Stimulated activated CD4-positive, alpha-beta T cell treated with anti-CD3 and anti-CD28 coated beads, TNF-alpha, amount 100 ng/mL, for 1 hour (primary cell): ENCODE measurements around the gene LRRC4C.
"Not testable (repeated sequence)": the region's sequence is repeated elsewhere in the genome, so short reads cannot be mapped to it uniquely, and the experiment has no call there.

ENCODE experiments used
- DNase-seq, 3 donors: peaks; one replicate each; pipeline ENCODE4 v3.0.0-alpha.2; 2020; ENCODE audit warnings: low read depth in 3 of 3, low spot score in 1 of 3

The LRRC4C gene

DNA sequence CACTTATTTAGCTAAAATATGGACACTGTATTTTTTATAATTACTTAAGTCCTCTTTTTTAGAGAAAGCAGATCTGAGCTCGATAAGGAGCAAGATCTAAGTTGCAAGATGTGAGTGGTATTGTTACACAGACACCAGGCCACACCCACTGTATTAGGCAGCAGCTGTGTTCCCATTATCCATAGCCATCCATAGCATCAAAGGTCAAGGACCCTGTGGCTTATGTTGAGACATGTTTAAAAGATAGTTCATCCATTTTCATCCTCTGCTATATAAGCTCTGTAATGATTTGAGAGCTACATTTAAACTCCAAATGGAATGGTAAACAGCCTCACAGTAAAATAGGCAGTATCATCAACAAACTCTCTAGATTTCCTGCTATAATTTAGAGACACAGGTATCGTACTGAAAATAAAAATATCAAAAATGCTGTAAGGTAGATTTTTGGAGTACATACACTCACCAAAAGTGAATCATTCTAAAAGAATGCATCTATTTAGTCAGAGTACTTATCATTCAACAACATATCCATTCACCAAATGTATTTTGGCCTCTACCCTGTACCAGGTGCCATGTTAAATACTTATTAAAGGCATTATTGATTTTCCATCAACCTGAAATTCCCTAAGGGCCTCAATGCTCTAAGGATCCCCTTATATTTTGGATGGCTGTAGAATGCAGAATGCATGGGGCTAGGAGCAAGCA is 574.0 kb downstream of the LRRC4C start:
- no peak for DNase-seq

DNA sequence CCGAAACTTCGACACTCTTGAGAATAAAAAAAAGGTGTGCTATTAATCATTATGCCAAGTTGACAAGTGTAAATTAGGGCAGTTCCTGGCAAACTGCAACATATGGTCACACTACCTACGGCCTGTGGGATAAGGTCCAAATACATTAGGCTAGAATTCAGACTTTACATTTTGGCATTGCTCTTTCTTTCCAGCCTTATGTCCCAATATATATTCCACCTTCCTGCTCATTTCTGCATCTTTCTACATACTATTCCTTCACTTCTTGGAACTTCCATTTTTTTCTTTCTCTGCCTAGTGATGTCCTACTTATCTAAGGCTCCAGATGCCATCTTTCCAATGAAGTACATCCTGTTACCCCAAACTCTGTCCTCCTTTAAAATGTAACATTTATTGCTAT is 577.2 kb downstream of the LRRC4C start:
- no peak for DNase-seq

DNA sequence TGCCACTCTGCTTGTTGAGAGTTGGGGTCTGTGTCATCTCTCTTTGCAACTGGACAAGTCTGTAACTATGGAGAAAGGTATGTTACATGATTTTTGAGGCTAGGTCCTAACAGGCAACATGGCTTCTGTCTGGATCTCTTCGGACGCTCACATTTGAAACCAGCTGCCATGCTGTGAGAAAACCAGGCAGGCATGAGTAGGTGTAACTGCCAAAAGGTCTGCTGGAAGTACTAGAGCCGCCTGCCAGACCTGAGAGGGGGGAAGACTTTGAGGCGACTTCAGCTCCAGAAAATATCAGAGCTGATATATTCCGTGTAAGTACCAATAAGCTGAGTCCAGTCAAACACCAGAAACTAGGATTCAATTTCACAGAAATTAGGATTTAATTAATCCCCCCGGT is 579.5 kb downstream of the LRRC4C start:
- no peak for DNase-seq

DNA sequence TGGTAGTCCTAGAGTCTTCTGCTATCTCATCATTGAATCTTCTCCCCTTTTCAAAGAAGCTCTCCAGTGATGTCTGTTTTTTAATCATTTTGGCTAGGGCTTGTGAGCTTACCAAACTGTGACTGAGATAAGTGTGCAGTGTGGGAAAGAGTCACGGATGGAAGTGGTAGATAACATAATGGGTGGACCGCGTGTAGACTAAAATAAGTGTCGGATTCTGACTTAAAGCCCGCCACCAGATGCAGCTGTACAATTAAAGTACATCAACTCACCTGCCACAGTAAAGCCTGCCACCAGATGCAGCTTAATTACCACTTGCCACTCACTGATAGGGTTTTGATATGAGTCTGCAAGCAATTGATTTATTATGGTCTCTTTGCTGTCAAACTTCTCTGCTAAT is 581.5 kb downstream of the LRRC4C start:
- DNase-seq, result no peak

DNA sequence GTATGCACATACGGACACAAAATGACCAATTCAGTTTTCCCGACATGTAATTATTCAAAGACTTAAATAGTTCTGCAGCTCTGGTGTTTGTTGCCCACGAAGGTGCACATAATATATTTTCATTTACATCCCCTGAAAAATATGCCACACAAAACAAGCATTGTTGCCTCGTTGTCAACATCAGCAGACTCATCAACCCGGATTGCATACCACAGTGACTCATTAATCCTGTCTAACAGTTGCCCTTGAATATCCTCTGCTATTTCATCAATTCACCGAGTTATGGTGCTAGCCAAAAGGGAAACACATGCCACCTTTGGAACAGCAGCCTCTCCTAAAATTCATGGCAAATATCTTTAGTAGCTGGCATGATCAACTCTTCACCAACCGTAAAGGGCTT is 582.2 kb downstream of the LRRC4C start:
- DNase-seq, result no peak

DNA sequence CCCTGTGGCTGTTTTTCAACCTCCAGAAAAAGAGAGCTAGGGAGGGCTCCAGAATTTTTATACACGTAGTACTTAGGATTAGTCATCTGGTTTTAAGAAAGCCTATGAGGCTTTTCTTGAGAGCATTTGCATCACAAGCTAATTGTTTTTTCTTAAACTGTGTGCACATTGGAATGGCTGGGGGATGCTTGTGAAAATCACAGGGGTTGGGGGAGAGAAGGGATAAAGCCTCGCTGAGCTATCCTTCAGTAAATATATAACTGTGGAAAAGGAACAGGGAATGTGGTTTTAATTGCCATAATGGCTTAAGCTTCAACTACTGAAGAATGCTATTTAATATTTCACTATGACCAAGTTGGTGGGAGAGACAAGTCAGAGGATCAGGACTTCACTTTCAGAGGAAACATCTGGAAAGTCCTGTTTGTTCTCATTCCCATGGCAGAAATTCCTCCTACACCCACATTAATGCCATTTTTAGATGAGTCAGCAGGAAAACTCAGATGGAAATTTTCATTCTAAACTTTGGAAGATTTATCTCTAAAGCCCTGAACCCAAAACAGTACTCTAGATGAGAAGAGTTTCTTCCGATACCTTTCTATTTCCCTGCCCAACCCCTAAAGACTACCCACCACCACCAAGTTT is 591.3 kb downstream of the LRRC4C start:
- DNase-seq, result no peak

DNA sequence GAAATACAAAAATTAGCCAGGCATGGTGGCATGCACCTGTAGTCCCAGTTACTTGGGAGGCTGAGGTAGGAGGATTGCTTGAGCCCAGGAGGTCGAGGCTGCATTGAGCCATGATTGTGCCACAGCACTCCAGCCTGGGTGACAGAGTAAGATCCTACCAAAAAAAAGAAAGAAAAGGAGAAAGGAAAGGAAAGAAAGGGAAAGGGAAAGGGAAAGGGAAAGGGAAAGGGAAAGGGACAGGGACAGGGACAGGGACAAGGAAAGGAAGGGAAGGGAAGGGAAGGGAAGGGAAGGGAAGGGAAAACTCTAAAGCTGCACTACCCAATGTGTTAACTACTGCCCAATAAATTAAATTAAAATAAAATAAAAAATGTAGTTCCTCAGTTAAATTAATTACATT is 601.7 kb downstream of the LRRC4C start:
- not testable (repeated sequence) for DNase-seq

DNA sequence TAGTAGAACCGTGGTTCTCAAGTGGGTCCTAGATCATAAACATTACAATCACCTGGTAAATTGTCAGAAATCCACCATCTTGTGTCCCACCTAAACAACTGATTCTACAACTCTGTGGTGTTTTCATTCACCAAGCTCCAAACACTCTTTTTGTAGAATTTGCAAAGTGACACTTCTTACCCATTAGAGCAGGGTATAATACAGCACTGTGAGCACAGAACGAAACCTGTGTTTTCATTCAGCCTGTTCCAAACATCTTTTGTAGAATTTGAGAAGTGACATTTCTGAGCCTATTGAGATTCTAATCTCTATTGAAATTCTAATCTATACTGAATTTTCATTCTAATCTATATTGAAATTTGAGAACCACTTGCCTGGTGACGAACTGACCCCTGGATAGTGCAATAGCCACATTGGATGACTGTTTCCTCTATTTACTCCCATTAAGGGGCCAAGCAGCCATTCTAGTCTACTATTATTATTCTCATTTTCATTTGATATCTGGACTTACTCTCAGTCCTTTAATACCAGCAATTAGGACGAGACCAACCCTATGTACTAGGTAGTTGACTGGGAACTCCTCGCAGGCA is 616.6 kb downstream of the LRRC4C start:
- no peak for DNase-seq

DNA sequence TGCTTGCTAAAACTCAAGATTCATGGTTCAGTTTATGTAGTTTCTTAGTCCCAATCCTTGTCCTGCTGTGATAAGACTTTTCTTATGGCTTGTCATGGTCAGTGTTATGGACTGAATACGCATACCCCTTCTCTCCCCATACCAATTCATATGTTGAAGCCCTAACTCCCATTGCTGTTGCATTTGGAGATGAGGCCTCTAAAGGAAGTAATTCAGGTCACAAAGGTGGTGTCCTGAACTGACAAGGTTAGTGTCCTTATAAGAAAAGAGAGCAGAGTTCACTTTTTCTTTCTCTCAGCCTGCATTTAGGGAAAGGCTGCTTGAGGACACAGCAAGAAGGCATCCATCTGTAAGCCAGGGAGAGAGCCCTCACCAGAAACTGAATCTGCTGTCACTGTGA is 618.2 kb downstream of the LRRC4C start:
- DNase-seq, result no peak

DNA sequence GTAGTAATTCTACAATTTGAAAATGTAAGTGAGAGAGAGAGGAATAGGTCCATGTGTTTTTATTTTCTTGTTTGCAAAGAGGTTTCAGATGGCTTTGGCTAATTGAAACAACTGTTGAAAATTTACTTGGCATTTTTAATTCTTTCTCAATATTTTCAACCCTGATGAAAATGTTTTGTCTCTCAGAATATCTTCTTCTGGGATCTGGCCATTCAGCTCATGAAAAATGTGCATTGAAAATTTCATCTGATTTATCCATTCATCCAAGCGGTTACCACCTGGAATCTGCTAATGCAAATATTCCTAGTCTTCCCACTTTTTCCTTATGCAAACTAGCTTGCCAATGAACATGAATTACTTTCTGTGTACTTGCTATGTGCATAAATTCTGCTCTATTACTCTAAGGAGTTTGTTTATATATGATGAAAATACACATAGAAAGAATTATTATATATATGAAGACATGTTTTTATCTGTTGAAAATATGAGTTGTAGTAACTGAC is 621.2 kb downstream of the LRRC4C start:
- DNase-seq, result no peak

DNA sequence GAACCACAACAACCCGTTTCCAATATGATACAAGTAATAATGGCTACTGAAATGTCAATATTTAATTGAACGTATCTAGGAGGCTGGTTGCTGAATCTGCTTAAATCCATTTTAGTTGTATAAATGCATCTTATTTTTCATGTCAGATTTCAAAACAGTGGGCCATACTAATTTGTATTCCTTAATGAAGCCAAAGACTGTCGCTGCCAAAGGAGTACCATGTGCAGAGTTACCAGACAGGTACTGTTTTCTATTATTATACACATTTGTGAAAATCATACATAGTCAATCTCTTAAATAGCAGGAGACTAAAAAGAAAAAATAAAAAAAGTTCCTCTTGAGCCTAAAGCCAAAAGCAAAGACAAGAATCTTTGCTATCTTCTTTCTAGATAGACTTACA is 632.3 kb downstream of the LRRC4C start:
- no peak for DNase-seq

DNA sequence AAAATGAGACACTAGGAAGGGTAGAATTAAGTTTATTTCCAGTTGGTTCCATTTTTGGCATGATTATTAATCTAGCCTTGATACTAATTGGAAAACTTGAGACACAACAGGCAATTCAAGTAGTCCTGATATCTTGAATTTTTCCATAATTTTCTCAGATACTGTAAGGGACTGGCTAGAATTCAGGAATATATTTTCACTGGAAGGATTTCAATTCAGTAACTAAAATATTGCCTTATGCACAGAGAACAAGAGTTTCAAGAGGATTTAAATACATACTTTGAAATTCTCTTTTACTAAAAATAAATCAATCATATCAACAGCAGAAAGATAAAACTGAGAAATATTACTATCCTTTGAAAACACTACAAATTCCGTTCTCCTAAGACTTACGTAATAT is 632.9 kb downstream of the LRRC4C start:
- no peak for DNase-seq

DNA sequence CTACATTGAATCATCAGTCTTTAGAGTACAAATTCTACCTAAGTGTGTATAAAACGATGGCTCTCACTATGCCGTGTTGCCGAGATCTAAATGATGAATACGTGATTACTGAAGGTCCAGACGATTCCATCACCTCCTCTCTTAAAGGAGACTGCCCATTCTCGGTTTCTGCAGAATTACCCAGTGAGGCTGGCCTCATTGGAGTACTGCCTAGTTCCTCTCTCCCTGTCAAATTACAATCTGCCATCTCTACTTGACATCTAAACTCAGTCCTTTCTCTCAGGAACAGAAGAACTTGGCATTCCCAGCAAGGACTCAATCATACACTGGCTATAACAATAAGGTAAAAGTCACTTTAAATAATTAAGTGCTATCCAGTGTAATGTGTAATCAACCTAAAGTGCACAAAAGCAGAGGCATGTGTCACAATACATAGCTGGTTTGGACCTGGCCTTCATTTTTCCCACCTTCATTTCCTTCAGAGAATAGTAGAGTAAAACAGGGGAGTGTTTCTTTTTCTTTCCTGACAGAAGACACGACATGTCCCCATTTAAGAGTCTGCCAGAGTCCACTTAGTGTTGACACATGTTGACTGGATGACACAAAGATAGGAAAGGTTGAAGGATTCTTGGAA is 634.1 kb downstream of the LRRC4C start:
- no peak for DNase-seq

DNA sequence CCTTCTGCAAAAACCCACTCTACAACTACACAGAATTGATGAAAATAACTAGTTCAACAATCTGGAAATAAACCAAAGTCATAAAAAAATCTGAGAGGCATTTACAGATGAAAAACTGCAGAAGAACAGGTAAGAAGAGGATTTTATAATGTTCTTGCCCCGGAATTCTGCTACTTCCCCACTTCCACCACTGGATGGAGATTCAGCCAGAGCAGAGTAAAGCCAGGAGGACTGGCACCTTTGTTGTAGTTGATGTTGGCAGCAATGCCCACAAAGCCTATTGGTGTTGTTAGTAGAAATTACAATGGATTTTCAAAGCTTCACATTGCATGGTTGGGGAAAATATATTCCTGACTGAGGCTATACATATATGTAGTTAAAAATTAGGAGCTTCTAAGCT is 640.2 kb downstream of the LRRC4C start:
- DNase-seq, result no peak

DNA sequence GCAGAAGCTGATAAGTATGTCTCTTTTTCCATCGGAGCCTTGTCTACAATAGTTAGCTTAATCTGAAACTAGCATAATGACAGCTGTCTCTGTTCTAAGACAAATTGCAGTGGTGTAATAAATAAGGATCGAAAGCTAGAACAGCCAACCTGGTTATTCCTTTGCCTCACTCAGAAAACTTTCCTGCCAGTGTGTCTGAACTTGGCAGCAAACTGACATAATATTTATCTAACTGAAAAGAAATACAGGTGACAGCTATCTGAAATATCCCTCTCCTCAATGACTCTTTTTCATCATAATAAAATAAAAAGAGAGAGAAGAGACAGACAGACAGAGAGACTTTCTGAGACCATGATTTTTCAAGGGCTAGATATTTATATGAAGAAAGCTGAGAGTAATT is 642.5 kb downstream of the LRRC4C start:
- DNase-seq, result no peak

DNA sequence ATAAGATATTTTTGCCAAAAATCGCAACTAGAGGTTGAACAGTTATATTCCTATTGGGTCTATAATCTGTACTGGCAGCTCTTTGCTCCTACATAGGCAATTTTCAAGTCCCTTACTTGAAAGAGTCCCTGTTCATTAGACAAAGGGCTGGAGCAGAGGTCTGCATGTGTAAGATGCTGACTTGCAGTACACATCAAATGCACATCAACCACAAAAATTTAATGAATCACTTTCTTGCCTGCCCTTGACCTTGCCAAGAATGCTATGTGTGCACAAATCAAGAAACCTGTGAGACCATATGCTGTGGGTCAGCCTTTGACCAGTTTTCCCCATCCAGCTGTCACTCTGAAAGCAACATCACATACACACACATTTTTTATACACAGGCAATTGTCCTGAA is 661.5 kb downstream of the LRRC4C start:
- DNase-seq, result no peak

DNA sequence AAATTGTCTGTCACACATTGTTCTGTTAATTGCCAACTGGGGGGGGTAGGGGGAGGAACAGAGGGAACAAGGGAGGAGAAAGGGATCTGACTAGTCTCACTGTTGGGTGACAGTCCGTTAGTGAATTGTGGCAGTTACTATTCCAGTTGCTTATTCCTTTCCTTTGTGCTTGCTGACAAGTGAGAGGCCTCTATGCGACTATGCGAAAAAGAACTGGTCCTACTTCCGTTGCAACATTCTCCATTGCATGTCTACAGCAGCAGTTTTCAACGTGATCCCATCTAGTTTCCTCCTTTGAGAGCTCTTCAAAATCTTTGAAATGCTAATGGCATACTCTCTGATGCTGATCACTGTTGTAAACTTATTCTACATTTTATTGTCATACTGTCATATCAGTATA is 672.2 kb downstream of the LRRC4C start:
- DNase-seq, result no peak

DNA sequence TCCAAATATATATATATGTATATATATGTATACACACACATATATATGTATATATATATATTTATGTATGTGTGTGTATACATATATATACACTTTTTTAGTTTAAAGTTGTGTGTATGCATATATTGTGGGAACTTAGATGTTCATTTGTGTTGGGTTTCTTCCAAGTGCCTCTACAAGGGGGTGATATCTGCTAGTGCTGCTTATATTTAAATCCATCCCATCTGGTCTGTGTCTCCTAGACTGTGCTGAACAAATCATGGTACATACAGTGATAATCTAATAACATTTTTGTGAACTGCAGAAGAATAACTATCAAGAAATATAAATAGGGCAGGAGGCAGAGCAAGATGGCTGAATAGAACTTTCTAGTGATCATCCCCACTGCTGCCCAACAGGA is 696.4 kb downstream of the LRRC4C start:
- no peak for DNase-seq

DNA sequence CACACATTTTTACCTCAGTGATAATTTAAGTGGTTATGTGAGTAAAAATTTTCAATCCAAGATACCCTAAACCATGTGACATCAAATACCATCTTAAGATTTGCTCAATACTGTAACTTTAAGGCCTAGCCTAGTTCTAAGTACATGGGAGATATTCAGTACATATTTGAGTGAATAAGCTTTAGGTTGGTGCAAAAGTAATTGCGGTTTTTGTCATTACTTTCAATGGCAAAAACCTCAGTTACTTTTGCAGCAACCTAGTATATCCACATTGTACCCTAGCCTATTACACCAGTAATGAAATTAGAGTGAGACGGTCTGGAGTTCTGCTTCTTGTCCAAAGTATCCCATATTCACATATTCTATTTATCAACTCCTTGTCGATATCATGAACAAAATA is 700.1 kb downstream of the LRRC4C start:
- DNase-seq, result no peak

DNA sequence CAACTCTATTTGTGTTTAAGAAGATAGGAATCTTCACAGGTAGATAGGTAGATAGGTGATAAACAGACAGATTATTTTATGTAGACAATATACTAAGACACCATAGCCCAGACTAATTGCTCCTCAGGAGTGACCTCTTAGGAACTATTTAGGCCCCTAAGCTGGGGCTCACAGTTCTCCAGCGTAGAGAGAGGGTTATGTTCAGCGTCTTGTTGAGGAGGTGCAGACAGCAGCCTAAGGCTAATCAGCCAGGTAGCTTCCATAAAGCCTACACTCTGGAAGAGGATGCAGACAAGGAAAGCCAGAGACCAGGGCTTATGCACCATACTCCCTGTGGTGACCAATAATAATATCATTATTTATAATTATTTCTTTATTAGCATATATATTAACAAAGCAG is 705.2 kb downstream of the LRRC4C start:
- DNase-seq, result no peak

DNA sequence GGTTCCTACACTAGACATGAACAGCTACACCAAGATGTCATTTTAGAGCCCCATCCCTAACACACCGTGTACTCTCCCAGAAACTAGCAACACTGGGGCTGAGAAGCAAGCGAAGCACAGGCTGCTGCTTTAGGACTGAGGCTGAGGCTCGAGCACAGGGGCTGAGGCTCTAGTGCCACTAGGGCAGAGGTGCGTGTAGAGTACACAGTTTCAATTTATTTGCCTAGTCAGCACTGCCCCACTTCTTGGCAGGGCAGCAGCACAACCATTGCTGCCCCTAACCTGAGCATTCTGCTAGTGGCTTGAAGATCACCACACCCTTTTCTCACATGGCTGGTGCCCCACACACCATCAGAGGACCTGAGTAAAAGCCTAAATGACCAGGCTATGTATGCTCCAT is 713.2 kb downstream of the LRRC4C start:
- no peak for DNase-seq

DNA sequence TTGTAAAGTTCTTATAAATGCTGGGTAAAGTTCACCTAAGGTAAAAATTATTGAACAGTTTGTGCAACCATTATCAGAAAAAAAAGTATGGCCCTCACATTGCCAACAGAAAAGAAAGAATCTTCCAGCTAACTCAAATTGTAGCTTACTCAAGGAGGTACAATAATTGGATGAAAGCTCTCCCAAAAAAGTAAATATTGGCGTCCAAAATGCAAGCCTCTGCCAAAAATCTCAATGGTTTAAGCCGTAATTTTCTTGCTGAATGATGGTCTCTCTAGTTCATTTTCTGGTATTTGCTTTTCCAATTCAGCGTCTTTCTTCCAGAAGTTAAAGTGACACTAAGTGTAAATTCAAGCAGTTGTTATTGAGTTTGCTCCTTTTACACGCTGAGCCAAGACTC is 727.3 kb downstream of the LRRC4C start:
- no peak for DNase-seq
